A549 (cell line): ENCODE results near the gene MYRF. TPM values are rescaled to one million over a fixed set of nuclear protein-coding genes. Genes with fewer than 3 reads are reported as not detected.

Source experiments
- ATAC-seq, 2 experiments: fragments of 200-7000 bp in 1 of 2; fragments of >200 bp in 1 of 2; cut with Nextera tagmentation in 1 of 2; cut with Tn5 transposase in 1 of 2; 3 replicates each; pipeline versions ENCODE4 v1.8.0 to v1.9.1; 2018 to 2020; ENCODE audit warnings: mild to moderate bottlenecking in 1 of 2, moderate library complexity in 1 of 2
- CTCF ChIA-PET: fragments of 300-600 bp; sonication (Branson Sonifier 250); formaldehyde crosslinking; extraction: SDS; loops from one replicate; lab custom pipeline; 2021; ENCODE audit warnings: antibody characterized with exemption, inconsistent platforms; lab: Yijun Ruan, JAX
- POLR2A ChIA-PET: fragments of 350-600 bp; formaldehyde crosslinking; extraction: SDS; loops from one replicate; lab custom pipeline; 2021; ENCODE audit warnings: antibody characterized with exemption, inconsistent platforms; lab: Yijun Ruan, JAX
- DNase-seq, 2 experiments: peaks; one replicate each; pipeline versions ENCODE4 v3.0.0 to v3.0.0-alpha.2; 2011 to 2016; ENCODE audit warnings: low read depth in 1 of 2, low spot score in 1 of 2
- FAIRE-seq: peaks from 2 replicates; lab custom pipeline; 2011; peaks lifted over from hg19 to GRCh38; lab: Jason Lieb, UNC
- H3K27ac ChIP-seq, 2 experiments: fragments of >200 bp; sonication (Bioruptor Twin); formaldehyde crosslinking; 3 replicates each; pipeline ENCODE4 v1.5.1; 2016 to 2017
- H3K4me1 ChIP-seq: fragments of >200 bp; sonication (Bioruptor Twin); formaldehyde crosslinking; 3 replicates; pipeline ENCODE4 v1.6.1; 2016
- H3K4me2 ChIP-seq: fragments of >200 bp; sonication (Bioruptor Twin); formaldehyde crosslinking; 3 replicates; pipeline ENCODE4 v1.6.1; 2016
- H3K4me3 ChIP-seq: fragments of >200 bp; sonication (Bioruptor Twin); formaldehyde crosslinking; 3 replicates; pipeline ENCODE4 v1.5.1; 2016
- H3K9me3 ChIP-seq: fragments of >200 bp; sonication (Bioruptor Twin); formaldehyde crosslinking; 3 replicates; pipeline ENCODE4 v1.6.1; 2016
- CTCF ChIP-seq: fragments of >200 bp; sonication (Bioruptor Twin); formaldehyde crosslinking; IDR thresholded peaks from 3 replicates; pipeline ENCODE4 v1.5.1; 2016
- EHF ChIP-seq: fragments of 250-450 bp; sonication (Bioruptor Pico); IDR thresholded peaks from 2 replicates; pipeline ENCODE4 v1.5.0; 2020; ENCODE audit warnings: mild to moderate bottlenecking
- EP300 ChIP-seq, 2 experiments: fragments of >200 bp; sonication (Bioruptor Twin); formaldehyde crosslinking; IDR thresholded peaks; 2 replicates in 1 of 2; 3 replicates in 1 of 2; pipeline ENCODE4 v1.6.1; 2016 to 2017
- FOXS1 ChIP-seq: fragments of 250-450 bp; sonication (Bioruptor Pico); IDR thresholded peaks from 2 replicates; pipeline ENCODE4 v1.5.0; 2020; ENCODE audit warnings: mild to moderate bottlenecking, moderate library complexity
- GATA3 ChIP-seq: IDR thresholded peaks from 2 replicates; pipeline ENCODE4 v1.6.1; 2012; ENCODE audit warnings: borderline replicate concordance
- HOXA7 ChIP-seq: fragments of 250-450 bp; sonication (Bioruptor Pico); IDR thresholded peaks from 2 replicates; pipeline ENCODE4 v1.5.0; 2020; ENCODE audit warnings: mild to moderate bottlenecking, moderate library complexity
- HOXB5 ChIP-seq: fragments of 250-450 bp; sonication (Bioruptor Pico); IDR thresholded peaks from 2 replicates; pipeline ENCODE4 v1.5.0; 2020; ENCODE audit warnings: mild to moderate bottlenecking, moderate library complexity
- JUN ChIP-seq, 2 experiments: fragments of >200 bp; sonication (Bioruptor Twin); formaldehyde crosslinking; IDR thresholded peaks; 2 replicates in 1 of 2; 3 replicates in 1 of 2; pipeline ENCODE4 v1.6.1; 2016 to 2017
- KDM1A ChIP-seq: fragments of 200-600 bp; sonication (generic); IDR thresholded peaks from 2 replicates; pipeline ENCODE4 v1.6.1; 2016; ENCODE audit warnings: low read depth, mild to moderate bottlenecking
- MAZ ChIP-seq: fragments of 150-350 bp; IDR thresholded peaks from 2 replicates; pipeline ENCODE4 v1.6.1; 2014; ENCODE audit warnings: antibody characterized with exemption, low read depth, low read length, borderline replicate concordance
- RARB ChIP-seq: fragments of 250-450 bp; sonication (Bioruptor Pico); IDR thresholded peaks from 2 replicates; pipeline ENCODE4 v1.8.0; 2021; ENCODE audit warnings: mild to moderate bottlenecking, moderate library complexity
- RCOR1 ChIP-seq: fragments of 150-350 bp; IDR thresholded peaks from 2 replicates; pipeline ENCODE4 v1.6.1; 2014; ENCODE audit warnings: antibody characterized with exemption, low read length, low read depth
- TFCP2L1 ChIP-seq: fragments of 250-450 bp; sonication (Bioruptor Pico); IDR thresholded peaks from 2 replicates; pipeline ENCODE4 v1.5.0; 2021; ENCODE audit warnings: mild to moderate bottlenecking
- TP53 ChIP-seq: fragments of 250-450 bp; sonication (Bioruptor Pico); IDR thresholded peaks from 2 replicates; pipeline ENCODE4 v1.5.0; 2021; ENCODE audit warnings: mild to moderate bottlenecking, moderate library complexity
- ZFP36 ChIP-seq: fragments of 450-650 bp; IDR thresholded peaks from 2 replicates; pipeline ENCODE4 v1.6.1; 2014; ENCODE audit warnings: borderline replicate concordance; ENCODE audit not compliant: partially characterized antibody
- WGBS: methylation state at CpG from one replicate; pipeline ENCODE4 v1.1.6; 2017; ENCODE audit errors: missing lambda C conversion rate; 5-methylcytosine and 5-hydroxymethylcytosine counted together
- polyA plus RNA-seq, 4 experiments: library from polyadenylated mRNA; depleted of rRNA in 3 of 4; stranded (reverse); fragments of >200 nt; fragmentation: RNase III in 1 of 4; extraction: RNeasy Plus Mini Kit Qiagen cat#74134 plus additional on column Dnase treatment in 1 of 4; gene quantifications; 2 replicates in 3 of 4; 3 replicates in 1 of 4; pipeline ENCODE4 v1.2.3, GENCODE V29; 2011 to 2017
- TF ChIP-seq, protein P1 (sequence below): IDR thresholded peaks from 2 replicates; pipeline ENCODE4 v1.6.1; 2012
- TF ChIP-seq, protein P2 (sequence below): fragments of >200 bp; sonication (Bioruptor Twin); formaldehyde crosslinking; IDR thresholded peaks from 3 replicates; pipeline ENCODE4 v1.6.1; 2016
- TF ChIP-seq, protein P3 (sequence below): IDR thresholded peaks from 2 replicates; pipeline ENCODE4 v1.6.1; 2012; ENCODE audit warnings: low read depth, borderline replicate concordance

The MYRF gene
- polyA plus RNA-seq, 2 of the 4 experiments (the other 2 are of a cell fraction): 14.7 to 22.3 TPM

GRCh38 chr11:61718621-61719302, 33.7 kb upstream of the MYRF start:
- ATAC-seq: peak in 1 of 2 experiments; percentile 18; a peak in 2 of 6 replicates

GRCh38 chr11:61719978-61720377, 32.5 kb upstream of the MYRF start:
- peaks cover 21% of the 10 kb centered on the region for H3K4me1 ChIP-seq
- POLR2A ChIA-PET: no interaction called here
- no peak for TF ChIP-seq TFCP2L1 (CRISPR knock-in tag)
- TF ChIP-seq, protein P1, sequence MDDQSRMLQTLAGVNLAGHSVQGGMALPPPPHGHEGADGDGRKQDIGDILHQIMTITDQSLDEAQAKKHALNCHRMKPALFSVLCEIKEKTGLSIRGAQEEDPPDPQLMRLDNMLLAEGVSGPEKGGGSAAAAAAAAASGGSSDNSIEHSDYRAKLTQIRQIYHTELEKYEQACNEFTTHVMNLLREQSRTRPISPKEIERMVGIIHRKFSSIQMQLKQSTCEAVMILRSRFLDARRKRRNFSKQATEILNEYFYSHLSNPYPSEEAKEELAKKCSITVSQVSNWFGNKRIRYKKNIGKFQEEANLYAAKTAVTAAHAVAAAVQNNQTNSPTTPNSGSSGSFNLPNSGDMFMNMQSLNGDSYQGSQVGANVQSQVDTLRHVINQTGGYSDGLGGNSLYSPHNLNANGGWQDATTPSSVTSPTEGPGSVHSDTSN: no peak
- TF ChIP-seq FOXS1 (CRISPR knock-in tag): no peak
- TF ChIP-seq KDM1A: no peak
- ATAC-seq: no peak
- no peak overlapping the region for H3K27ac ChIP-seq
- H3K9me3 ChIP-seq: no peaks in the 10 kb centered on the region
- no peak overlapping the region for H3K4me3 ChIP-seq
- DNase-seq: no peak
- CTCF ChIA-PET: interaction anchor here (1.4 to 7.8 kb wide), 5 partner anchors 11 to 210 kb away, joined by 3 to 65 read pairs (median 8); no protein-coding TSS in a partner anchor
- no peak overlapping the region for H3K4me2 ChIP-seq
- no peak for FAIRE-seq
- 97% methylated on average over 10 of the region's 12 CpGs for WGBS

More at GRCh38 chr11:61718621-61719302, 33.7 kb upstream of the MYRF start:
- WGBS: 89% methylated on average over 17 of the region's 21 CpGs
- ChIA-PET POLR2A (no interaction called here), CTCF (interaction anchor here (0.6 to 7.8 kb wide), 10 partner anchors 10 to 209 kb away, joined by 3 to 65 read pairs (median 5); no protein-coding TSS in a partner anchor)
- peak overlapping the region in 1 of 2 experiments; percentile 60; a peak in 2 of 6 replicates for H3K27ac ChIP-seq
- DNase-seq (no peak), FAIRE-seq (no peak)
- 0 out of 3 replicates have a peak overlapping the region, but pooled peaks have one; percentile 19 for H3K4me2 ChIP-seq
- no peak overlapping the region for H3K4me3 ChIP-seq
- TF ChIP-seq JUN (IDR thresholded peaks at IDR 0.05): no peak
- TF ChIP-seq, protein P2, sequence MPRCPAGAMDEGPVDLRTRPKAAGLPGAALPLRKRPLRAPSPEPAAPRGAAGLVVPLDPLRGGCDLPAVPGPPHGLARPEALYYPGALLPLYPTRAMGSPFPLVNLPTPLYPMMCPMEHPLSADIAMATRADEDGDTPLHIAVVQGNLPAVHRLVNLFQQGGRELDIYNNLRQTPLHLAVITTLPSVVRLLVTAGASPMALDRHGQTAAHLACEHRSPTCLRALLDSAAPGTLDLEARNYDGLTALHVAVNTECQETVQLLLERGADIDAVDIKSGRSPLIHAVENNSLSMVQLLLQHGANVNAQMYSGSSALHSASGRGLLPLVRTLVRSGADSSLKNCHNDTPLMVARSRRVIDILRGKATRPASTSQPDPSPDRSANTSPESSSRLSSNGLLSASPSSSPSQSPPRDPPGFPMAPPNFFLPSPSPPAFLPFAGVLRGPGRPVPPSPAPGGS: no peak
- TF ChIP-seq RCOR1: no peak
- no peak for TF ChIP-seq EP300 (IDR thresholded peaks at IDR 0.05)
- no peaks in the 10 kb centered on the region for H3K9me3 ChIP-seq
- H3K4me1 ChIP-seq: peaks cover 21% of the 10 kb centered on the region

GRCh38 chr11:61720597-61720996, 31.8 kb upstream of the MYRF start:
- POLR2A ChIA-PET: no interaction called here
- peaks cover 21% of the 10 kb centered on the region for H3K4me1 ChIP-seq
- TF ChIP-seq EHF (CRISPR knock-in tag) (no peak), HOXA7 (CRISPR knock-in tag) (no peak)
- TF ChIP-seq, all 56 proteins: peak for 0
- Histone ChIP-seq H3K4me3 (no peak overlapping the region), H3K4me2 (no peak overlapping the region), H3K9me3 (no peaks in the 10 kb centered on the region), H3K27ac (no peak overlapping the region)
- FAIRE-seq (no peak), ATAC-seq (no peak), DNase-seq (no peak)
- CTCF ChIA-PET: interaction anchor here (1.2 to 7.8 kb wide), 4 partner anchors 14 to 204 kb away, joined by 3 to 65 read pairs (median 6); no protein-coding TSS in a partner anchor
- WGBS: 95% methylated on average over 12 of the region's 20 CpGs

GRCh38 chr11:61724437-61724836, 28.0 kb upstream of the MYRF start:
- TF ChIP-seq TP53 (CRISPR knock-in tag) (no peak), CTCF (no peak), MAZ (no peak), GATA3 (no peak), EHF (CRISPR knock-in tag) (no peak), JUN (IDR thresholded peaks at IDR 0.05) (no peak), RARB (no peak), TFCP2L1 (CRISPR knock-in tag) (no peak), HOXB5 (no peak), ZFP36 (no peak), EP300 (IDR thresholded peaks at IDR 0.05) (no peak)
- TF ChIP-seq, protein P3, sequence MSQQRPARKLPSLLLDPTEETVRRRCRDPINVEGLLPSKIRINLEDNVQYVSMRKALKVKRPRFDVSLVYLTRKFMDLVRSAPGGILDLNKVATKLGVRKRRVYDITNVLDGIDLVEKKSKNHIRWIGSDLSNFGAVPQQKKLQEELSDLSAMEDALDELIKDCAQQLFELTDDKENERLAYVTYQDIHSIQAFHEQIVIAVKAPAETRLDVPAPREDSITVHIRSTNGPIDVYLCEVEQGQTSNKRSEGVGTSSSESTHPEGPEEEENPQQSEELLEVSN: no peak
- TF ChIP-seq, protein P2: no peak
- TF ChIP-seq, all 56 proteins: peak for 0
- CTCF ChIA-PET: interaction anchor here (0.9 to 7.8 kb wide), 5 partner anchors 10 to 44 kb away, joined by 3 to 65 read pairs (median 12); no protein-coding TSS in a partner anchor

More at GRCh38 chr11:61724437-61724836, 28.0 kb upstream of the MYRF start:
- DNase-seq (no peak), FAIRE-seq (no peak), ATAC-seq (no peak)
- WGBS: 85% methylated on average over 1 of the region's 9 CpGs
- POLR2A ChIA-PET: no interaction called here
- Histone ChIP-seq H3K9me3 (no peaks in the 10 kb centered on the region), H3K4me1 (peaks cover 13% of the 10 kb centered on the region), H3K27ac (no peak overlapping the region), H3K4me3 (no peak overlapping the region), H3K4me2 (no peak overlapping the region)
